ENCODE results near the gene CHP1. TPM values are rescaled to one million over a fixed set of nuclear protein-coding genes. Genes with fewer than 3 reads are reported as not detected.
"Not testable (repeated sequence)": the region's sequence is repeated elsewhere in the genome, so short reads cannot be mapped to it uniquely, and the experiment has no call there.

Gene CHP1
- total RNA-seq, 1 donor from 2014 or later: 124 TPM

DNA sequence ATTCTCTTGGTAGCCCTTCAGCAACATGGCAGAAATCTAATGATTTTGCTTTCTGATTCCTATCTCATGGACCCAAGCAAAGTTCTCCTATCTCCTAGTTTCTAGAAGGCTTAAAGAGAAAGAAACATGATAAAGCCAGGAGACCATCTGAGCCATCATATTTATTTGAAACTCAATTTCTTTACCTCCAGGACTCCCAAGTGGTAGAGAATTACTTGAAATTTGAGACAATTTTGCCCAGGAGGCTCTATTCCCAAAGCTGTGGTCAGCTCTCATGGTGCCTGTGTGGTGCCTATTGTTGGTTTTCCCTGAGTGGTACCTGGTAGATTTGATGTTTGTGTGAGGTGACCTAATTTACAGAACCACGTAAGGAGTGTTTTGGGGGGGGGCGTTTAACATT, 38.8 kb downstream of the CHP1 start:
- Histone ChIP-seq H3K4me3 (no peak overlapping the region), H3K4me1 (no peaks in the 10 kb centered on the region), H3K27me3 (ENCODE audit: low read depth) (no peaks in the 10 kb centered on the region), H3K36me3 (peaks cover 73% of the 10 kb centered on the region), H3K27ac (replicated peaks) (no peak overlapping the region), H3K9me3 (replicated peaks) (no peaks in the 10 kb centered on the region)
- no peak for DNase-seq
- no peak for TF ChIP-seq CTCF (IDR thresholded peaks at IDR 0.05; ENCODE audit: borderline replicate concordance)
- intact Hi-C loops (cut with micrococcal nuclease): no loop called here

DNA sequence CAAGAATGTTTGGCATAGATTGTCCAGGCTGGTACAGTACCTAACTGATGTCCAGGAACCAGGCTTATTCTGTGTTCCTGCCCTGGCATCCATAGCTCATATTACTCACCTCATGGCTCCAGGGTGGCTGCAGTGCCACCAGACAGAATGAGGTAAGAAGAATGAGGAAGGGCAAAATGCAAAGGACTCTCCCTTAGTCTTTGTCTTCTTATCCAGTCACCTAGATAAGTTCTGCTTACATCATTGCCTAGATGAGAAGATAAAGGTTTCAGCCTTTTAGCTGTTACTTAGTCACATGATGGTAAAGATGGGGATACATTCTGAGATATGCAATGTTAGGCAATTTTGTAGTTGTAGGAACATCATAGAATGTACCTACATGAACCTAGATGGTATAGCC, 45.8 kb downstream of the CHP1 start:
- peaks cover 75% of the 10 kb centered on the region for H3K36me3 ChIP-seq
- intact Hi-C loops (cut with micrococcal nuclease): no loop called here
- no peaks in the 10 kb centered on the region for H3K27me3 ChIP-seq (ENCODE audit: low read depth)

DNA sequence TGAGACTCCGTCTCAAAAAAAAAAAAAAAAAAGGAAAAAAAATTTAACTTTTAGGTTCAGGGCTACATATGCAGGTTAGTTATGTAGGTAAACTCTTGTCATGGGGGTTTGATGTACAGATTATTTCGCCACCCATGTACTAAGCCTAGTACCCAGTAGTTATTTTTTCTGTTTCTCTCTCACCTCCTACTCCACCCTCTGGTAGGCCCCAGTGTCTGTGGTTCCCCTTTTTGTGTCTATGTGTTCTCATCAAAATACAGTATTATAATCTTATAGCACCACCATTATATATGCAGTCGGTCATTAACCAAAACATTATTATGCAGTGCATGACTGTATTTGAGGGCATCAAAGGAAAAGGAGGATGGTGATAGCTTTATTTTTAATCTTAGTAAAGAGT, 47.3 kb downstream of the CHP1 start:
- Histone ChIP-seq H3K4me3 (no peak overlapping the region), H3K9me3 (replicated peaks) (no peaks in the 10 kb centered on the region), H3K27me3 (ENCODE audit: low read depth) (no peaks in the 10 kb centered on the region), H3K27ac (replicated peaks) (no peak overlapping the region), H3K4me1 (peaks cover 4% of the 10 kb centered on the region), H3K36me3 (peaks cover 62% of the 10 kb centered on the region)
- no peak for DNase-seq
- TF ChIP-seq CTCF (IDR thresholded peaks at IDR 0.05; ENCODE audit: borderline replicate concordance): no peak
- intact Hi-C loops (cut with micrococcal nuclease): no loop called here

More for the DNA sequence above, 45.8 kb downstream of the CHP1 start:
- Histone ChIP-seq H3K9me3 (replicated peaks) (no peaks in the 10 kb centered on the region), H3K27ac (replicated peaks) (no peak overlapping the region), H3K4me3 (no peak overlapping the region), H3K4me1 (no peaks in the 10 kb centered on the region)
- no peak for TF ChIP-seq CTCF (IDR thresholded peaks at IDR 0.05; ENCODE audit: borderline replicate concordance)
- DNase-seq: no peak

- intact Hi-C loops (cut with micrococcal nuclease): no loop called here
- Histone ChIP-seq H3K27ac (replicated peaks) (no peak overlapping the region), H3K4me1 (peaks cover 15% of the 10 kb centered on the region), H3K36me3 (peaks cover 49% of the 10 kb centered on the region), H3K27me3 (ENCODE audit: low read depth) (no peaks in the 10 kb centered on the region), H3K9me3 (replicated peaks) (no peaks in the 10 kb centered on the region), H3K4me3 (no peak overlapping the region)
- TF ChIP-seq CTCF (IDR thresholded peaks at IDR 0.05; ENCODE audit: borderline replicate concordance): no peak
- no peak for DNase-seq
Measured at GRCh38 chr15:41279535-41280283, 48.6 kb downstream of the CHP1 start.

DNA sequence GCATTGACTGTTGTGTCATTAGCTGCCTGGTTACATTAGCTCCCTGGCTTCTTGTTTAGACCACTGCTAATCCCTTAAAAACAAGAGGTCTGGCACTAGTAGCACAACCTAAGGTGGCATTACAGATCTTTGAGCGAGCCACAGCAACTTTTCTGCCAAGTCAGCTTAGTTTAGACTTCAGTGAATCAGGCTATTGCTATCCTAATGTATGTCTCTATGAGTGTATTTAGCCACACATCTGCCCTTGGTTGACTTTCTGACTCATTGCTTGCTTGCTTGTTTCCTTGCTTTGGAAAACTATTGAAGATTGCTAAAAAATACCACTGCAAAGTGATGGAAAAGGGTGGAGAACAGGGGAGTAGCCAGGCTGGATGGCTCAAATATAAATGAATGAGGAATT, 50.2 kb downstream of the CHP1 start:
- no peak for TF ChIP-seq CTCF (IDR thresholded peaks at IDR 0.05; ENCODE audit: borderline replicate concordance)
- intact Hi-C loops (cut with micrococcal nuclease): no loop called here
- Histone ChIP-seq H3K27ac (replicated peaks) (no peak overlapping the region), H3K27me3 (ENCODE audit: low read depth) (no peaks in the 10 kb centered on the region), H3K9me3 (replicated peaks) (no peaks in the 10 kb centered on the region), H3K36me3 (peaks cover 50% of the 10 kb centered on the region), H3K4me3 (no peak overlapping the region), H3K4me1 (peaks cover 30% of the 10 kb centered on the region)
- no peak for DNase-seq

GRCh38 chr15:41282436-41282835, 51.4 kb downstream of the CHP1 start:
- H3K4me3 ChIP-seq; H3K27ac ChIP-seq (replicated peaks); H3K9me3 ChIP-seq (replicated peaks); H3K27me3 ChIP-seq (ENCODE audit: low read depth); intact Hi-C loops (cut with micrococcal nuclease); DNase-seq: not testable (repeated sequence)
- Histone ChIP-seq H3K4me1 (peaks cover 42% of the 10 kb centered on the region), H3K36me3 (peaks cover 53% of the 10 kb centered on the region)

DNA sequence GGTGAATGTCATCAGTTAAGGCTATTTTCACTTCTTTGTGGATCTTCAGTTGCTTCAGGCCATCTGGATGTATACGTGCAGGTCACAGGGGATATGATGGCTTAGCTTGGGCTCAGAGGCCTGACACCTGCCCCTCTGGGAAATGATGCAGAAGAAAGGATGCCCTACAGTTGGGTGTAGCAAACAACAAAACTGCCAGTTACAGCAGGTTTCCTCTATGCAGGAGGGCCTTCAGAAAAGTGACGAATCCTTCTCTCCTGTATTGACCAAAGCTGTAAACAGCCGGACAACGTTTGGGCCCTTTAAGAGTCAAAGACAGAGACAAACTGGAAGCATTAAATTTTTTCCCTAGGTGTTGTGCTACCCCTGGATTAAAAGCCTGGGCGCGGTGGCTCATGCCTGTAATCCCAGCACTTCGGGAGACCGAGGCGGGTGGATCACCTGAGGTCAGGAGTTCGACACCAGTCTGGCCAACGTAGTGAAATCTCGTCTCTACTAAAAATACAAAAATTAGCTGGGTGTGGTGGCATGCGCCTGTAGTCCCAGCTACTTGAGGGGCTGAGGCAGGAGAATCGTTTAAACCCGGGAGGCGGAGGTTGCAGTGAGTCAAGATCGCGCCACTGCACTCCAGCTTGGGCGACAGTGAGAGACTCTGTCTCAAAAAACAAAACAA, 52.0 kb downstream of the CHP1 start:
- Histone ChIP-seq H3K27ac (replicated peaks) (peak overlapping the region; percentile 98), H3K4me3 (peak overlapping the region; percentile 98), H3K4me1 (peaks cover 49% of the 10 kb centered on the region), H3K36me3 (peaks cover 53% of the 10 kb centered on the region)
- DNase-seq; H3K27me3 ChIP-seq (ENCODE audit: low read depth); H3K9me3 ChIP-seq (replicated peaks); intact Hi-C loops (cut with micrococcal nuclease): not testable (repeated sequence)
